GM18909 (cell line): ENCODE data around the gene CTDSPL2.
A peak's percentile ranks its signal among the peaks of the same experiment; 100 is the strongest.
"Not testable (repeated sequence)": the region's sequence is repeated elsewhere in the genome, so short reads cannot be mapped to it uniquely, and the experiment has no call there.

Experiments
- ATAC-seq: cut with Tn5 transposase; IDR thresholded peaks from one replicate; pipeline ENCODE4 v1.9.1; 2021; ENCODE audit warnings: mild to moderate bottlenecking; ENCODE audit not compliant: unreplicated experiment, poor library complexity

The CTDSPL2 gene

GRCh38 chr15:44536962-44537734 is 109.7 kb downstream of the CTDSPL2 start, which contains the start of gene EIF3J:
TSS of gene EIF3J (plus strand) at chr15:44537147. CDS start at chr15:44537195, 48 bp downstream.
- ATAC-seq = peak; percentile 88

DNA sequence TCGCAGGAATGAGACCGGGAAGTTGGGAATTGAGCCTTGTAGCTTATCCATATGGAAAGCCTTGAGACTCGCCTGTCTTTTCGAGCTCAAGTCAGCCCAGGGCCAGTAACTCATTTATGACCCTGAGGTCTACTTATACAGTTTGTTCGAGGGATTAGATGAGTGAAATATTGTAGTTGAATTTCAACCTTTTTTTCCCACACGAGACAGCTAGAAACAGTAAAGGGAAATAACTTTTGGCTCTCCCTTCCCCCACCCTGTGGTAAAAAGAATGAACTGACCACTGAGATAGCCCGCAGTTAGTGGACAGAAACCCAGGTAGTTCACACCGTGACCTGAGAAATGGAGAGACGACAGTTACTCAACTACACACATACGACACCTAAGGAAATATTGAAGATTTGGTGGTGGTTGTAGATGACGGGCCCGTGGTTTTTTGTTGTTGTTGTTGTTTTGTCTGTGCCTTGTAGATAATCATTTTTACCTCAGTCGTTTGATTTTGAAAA is 110.4 kb downstream of the CTDSPL2 start:
- no peak for ATAC-seq

GRCh38 chr15:44541282-44541958 is 114.0 kb downstream of the CTDSPL2 start:
- no peak for ATAC-seq

GRCh38 chr15:44542596-44542995 is 115.2 kb downstream of the CTDSPL2 start:
- no peak for ATAC-seq

DNA sequence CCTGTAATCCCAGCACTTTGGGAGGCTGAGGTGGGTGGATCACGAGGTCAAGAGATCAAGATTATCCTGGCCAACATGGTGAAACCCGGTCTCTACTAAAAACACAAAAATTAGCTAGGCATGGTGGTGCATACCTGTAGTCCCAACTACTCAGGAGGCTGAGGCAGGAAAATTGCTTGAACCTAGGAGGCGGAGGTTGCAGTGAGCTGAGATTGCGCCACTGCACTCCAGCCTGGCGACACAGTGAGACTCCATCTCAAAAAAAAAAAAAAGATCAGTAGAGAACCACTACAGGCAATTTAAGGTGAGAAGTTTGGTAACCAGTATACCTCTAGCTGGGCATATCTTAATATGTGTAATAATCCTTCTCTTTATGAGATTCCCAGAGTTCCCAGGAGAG is 117.3 kb downstream of the CTDSPL2 start:
- not testable (repeated sequence) for ATAC-seq

DNA sequence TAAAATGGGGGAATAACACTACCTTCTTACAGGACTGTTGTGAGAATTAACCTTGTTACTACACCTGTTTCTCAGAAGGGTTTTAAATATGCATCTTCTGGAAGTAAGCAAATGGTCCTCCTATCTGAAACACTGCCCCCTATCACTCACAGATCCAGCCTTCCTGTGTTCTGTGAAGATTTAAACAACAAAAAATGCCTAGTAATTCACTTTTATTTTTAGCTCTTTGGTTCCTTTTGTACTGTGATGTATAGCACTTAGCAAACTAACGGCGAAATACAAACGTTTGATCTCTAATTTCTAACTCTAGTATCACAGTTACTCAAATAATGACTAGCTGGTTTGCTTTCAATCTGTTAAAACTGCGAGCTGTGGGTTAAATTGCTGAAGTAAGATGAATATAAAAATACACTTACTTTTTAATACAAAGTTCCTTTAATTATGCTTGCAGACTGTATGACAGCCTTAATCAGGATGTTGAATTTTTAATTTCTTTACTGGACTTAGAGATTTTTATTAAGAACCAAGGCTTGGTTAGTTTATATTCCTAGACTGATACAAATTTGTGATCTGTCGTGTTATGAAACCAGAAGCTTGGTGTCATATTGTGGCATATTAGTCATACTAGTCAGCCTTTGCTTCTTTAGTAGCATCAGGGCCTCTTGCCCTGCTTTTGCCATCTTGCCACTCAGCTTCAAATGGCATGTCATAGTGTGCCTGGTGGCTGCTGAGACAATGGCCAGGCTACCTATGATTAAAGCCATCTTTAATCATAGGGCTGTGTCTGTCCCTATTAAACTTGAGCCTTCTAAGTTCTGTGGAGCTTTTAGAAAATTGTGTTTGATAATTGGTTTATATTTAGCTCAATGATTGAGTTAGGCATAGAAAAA is 118.7 kb downstream of the CTDSPL2 start:
- peak; percentile 65 for ATAC-seq

GRCh38 chr15:44549152-44549551 is 121.7 kb downstream of the CTDSPL2 start:
- ATAC-seq = not testable (repeated sequence)

DNA sequence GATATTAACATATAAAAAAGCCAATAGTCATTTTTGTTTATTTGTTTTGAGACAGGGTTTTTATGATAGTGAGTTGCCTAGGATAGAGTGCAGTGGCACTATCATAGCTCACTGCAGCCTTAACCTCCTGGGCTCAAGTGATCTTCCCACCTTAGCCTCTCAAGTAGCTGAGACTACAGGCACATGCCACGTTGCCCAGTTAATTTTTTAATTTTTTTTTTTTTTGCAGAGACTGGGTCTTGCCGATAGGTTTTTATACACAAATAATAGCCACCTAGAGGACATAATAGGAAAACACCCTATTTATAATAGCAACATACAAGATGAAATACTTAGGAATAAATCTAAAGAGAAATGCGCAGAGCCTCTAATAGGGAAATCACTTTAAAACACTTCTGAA is 122.8 kb downstream of the CTDSPL2 start:
- no peak for ATAC-seq

GRCh38 chr15:44550734-44551133 is 123.3 kb downstream of the CTDSPL2 start:
- no peak for ATAC-seq

- ATAC-seq = no peak
These were observed 127.7 kb downstream of the CTDSPL2 start for GRCh38 chr15:44554934-44555723.

DNA sequence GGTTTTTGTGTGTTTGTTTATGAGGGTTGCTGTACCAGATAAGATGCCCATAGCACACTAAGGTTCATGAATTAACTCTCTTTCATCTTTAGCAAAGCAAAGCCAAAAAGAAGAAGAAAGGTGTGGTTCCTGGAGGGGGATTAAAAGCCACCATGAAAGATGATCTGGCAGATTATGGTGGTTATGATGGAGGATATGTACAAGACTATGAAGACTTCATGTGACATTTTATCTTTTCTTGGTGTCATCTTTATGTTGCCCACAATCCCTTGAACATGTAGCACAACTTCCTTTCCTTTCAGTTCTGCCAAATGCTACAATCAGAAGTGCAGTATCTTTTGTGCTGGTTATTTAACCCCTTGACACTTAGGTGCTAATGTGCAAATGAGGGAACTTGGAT is 133.5 kb downstream of the CTDSPL2 start:
- not testable (repeated sequence) for ATAC-seq

GRCh38 chr15:44565387-44566154 is 138.1 kb downstream of the CTDSPL2 start:
- ATAC-seq = no peak

DNA sequence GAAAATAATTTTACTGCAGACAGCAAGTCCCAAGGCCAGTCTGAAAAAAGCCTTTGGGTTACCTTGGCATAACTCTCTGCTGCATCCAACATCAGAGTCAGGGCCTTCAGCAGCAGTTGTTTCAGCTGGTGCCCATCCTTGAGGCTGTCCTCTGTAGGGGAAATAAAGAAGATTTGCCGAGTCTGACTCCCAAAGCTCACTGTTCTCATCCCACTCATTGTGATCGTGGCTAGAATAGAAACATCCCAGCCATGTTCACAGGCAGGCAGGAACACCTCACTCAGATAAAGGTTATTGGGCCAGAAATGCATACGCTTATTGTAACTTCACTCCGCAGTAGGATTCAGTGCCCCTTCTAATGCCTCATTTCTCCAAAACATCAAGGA is 138.7 kb downstream of the CTDSPL2 start:
- no peak for ATAC-seq

DNA sequence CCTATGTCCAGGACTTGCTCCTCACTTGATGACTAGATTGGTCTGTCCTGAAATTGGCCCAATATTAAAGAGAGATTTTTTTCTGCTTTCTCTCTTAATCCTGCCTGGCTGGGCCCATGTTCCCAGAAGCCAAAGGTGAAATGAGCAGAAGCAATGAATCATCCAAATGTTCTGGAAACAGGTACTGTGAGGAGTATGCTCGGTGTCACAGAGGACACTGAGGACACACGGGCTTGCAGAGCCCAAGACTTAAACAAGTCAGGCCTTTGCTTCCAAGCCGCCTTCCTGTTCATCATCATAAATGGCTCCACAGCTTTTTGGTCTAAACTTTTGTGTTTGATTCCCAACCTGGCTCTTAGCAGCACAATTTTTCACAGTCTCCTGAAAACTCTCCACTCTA is 140.9 kb downstream of the CTDSPL2 start:
- ATAC-seq = no peak

- ATAC-seq = no peak
These were observed 141.9 kb downstream of the CTDSPL2 start for GRCh38 chr15:44569316-44569715.

DNA sequence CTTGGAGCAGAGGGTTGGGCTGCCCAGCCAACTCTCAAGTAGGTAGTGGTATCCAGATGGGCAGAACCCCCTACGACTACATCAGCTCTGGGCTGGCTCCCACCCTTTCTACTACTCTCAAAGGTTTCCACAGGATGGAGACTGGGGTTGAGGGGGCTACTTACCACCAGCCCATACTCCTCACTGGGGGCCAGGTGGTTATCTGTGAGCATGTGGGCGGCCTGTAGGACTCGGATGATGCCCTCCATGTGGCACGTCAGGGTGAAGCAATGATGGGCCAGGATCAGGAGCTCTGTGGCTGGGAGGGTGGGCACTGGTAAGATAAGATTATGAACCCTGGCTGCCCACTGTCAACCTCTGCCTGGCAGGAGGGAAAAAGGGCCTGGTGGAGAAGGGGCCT is 142.9 kb downstream of the CTDSPL2 start:
- ATAC-seq = no peak

GRCh38 chr15:44573386-44573785 is 146.0 kb downstream of the CTDSPL2 start:
- ATAC-seq = no peak

GRCh38 chr15:44574734-44575133 is 147.3 kb downstream of the CTDSPL2 start:
- no peak for ATAC-seq
